HFFc6 (cell line): ENCODE results near the gene PCYOX1L. TPM values are rescaled to one million over a fixed set of nuclear protein-coding genes. Genes with fewer than 3 reads are reported as not detected.

Experiments used
- DNase-seq: peaks from one replicate; pipeline ENCODE4 v3.0.0-alpha.2; 2018
- H3K27ac Mint-ChIP-seq: 2 replicates; pipeline ENCODE4 v1.8.0; 2020; ENCODE audit warnings: mild to moderate bottlenecking, mixed read lengths
- H3K27me3 Mint-ChIP-seq: 2 replicates; pipeline ENCODE4 v1.8.0; 2021; ENCODE audit warnings: mild to moderate bottlenecking, moderate library complexity, mixed read lengths; ENCODE audit not compliant: insufficient read depth
- H3K36me3 Mint-ChIP-seq: 2 replicates; pipeline ENCODE4 v1.8.0; 2021; ENCODE audit warnings: low read depth, mixed read lengths
- H3K4me1 Mint-ChIP-seq: 2 replicates; pipeline ENCODE4 v1.8.0; 2020; ENCODE audit warnings: low read depth, mixed read lengths
- H3K4me3 Mint-ChIP-seq: 2 replicates; pipeline ENCODE4 v1.8.0; 2020; ENCODE audit warnings: mild to moderate bottlenecking, moderate library complexity, mixed read lengths
- H3K9me3 Mint-ChIP-seq: 2 replicates; pipeline ENCODE4 v1.8.0; 2020; ENCODE audit warnings: mild to moderate bottlenecking, mixed read lengths
- total RNA-seq, 6 experiments: library from RNA; stranded (reverse); fragmentation: NEBNext Ultra II Directional; extraction: Animal tissue kit (Norgen Biotek cat#: 25700); gene quantifications; 2 replicates in 1 of 6; 3 replicates in 5 of 6; pipeline ENCODE4 v1.2.3, GENCODE V29; 2021
- TF ChIP-seq, protein P1 (sequence below): fragments of 200-600 bp; sonication (generic); IDR thresholded peaks from 2 replicates; pipeline ENCODE4 v1.5.0; 2021; ENCODE audit warnings: antibody characterized with exemption, mild to moderate bottlenecking

The PCYOX1L gene
- total RNA-seq, 6 experiments from 2014 or later, result 9.8 to 13.5 (median 11.0) TPM

DNA sequence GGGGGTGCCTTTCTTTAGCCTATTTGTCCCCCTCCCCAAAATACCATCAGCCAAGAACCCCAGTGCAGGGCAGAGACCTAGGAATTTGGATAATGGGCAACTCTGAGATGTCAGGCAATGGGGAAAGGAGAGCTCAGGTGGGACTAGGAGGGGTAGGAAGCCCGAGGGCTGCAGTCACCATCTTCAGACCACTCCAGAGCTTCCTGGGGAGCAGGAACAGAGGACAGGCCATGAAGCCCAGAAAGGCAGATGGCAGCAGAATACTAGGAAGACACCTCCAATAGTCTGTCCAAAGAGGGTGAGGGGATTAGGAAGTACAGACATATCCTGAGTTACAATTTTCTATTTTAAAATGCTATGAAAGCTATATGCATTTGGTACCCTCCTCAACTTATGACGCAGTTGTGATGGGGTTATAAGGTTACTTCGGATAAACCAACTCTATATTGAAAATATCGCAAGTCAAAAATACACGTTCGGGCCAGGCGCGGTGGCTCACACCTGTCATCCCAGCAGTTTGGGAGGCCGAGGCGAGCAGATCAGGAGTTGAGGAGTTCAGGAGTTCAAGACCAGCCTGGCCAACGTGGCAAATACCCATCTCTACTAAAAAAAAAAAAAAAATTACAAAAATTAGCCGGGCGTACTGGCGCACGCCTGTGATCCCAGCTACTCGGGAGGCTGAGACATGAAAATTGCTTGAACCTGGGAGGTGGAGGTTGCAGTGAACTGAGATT, 55.8 kb downstream of the PCYOX1L start:
- Mint-ChIP-seq H3K4me1 (peaks cover 96% of the 10 kb centered on the region), H3K27me3 (no peaks in the 10 kb centered on the region; the same call in 1 of the 2 replicates), H3K27ac (peak overlapping the region; percentile 86), H3K4me3 (peak overlapping the region; percentile 69), H3K36me3 (peaks cover 55% of the 10 kb centered on the region), H3K9me3 (no peaks in the 10 kb centered on the region)
- TF ChIP-seq, protein P1, sequence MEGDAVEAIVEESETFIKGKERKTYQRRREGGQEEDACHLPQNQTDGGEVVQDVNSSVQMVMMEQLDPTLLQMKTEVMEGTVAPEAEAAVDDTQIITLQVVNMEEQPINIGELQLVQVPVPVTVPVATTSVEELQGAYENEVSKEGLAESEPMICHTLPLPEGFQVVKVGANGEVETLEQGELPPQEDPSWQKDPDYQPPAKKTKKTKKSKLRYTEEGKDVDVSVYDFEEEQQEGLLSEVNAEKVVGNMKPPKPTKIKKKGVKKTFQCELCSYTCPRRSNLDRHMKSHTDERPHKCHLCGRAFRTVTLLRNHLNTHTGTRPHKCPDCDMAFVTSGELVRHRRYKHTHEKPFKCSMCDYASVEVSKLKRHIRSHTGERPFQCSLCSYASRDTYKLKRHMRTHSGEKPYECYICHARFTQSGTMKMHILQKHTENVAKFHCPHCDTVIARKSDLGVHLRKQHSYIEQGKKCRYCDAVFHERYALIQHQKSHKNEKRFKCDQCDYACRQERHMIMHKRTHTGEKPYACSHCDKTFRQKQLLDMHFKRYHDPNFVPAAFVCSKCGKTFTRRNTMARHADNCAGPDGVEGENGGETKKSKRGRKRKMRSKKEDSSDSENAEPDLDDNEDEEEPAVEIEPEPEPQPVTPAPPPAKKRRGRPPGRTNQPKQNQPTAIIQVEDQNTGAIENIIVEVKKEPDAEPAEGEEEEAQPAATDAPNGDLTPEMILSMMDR, result no peak
- DNase-seq, result no peak

DNA sequence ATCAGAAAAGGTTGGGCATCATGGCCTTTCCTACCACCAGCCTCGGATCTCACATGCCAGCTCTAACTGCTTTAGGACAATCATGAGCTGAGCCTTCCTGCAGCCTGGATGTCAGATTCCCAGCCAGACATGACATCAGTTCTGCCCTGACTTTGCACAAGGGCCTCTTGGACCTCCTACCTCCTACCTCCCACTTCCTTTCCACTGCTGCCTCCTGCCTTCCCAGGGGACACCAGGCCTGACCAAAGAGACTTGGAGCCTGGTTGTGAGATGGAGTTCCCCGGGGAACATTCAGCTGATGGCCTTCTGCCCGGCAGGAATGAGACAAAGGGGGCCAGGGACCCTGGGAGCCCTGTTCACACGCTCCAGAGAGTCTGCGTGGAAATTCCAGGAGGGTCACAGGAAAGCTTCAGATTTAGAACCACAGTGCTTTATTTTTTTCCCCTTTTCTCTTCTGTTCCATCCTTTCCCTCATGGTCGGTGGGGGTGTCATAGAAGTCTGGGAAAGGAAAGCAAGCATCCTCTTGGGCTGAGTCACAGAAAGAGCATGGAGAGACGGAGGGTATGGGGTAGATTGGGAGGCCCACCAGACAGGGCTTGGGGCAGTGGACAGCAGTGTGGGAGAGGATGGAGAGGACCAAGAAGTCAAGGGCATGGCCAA, 56.7 kb downstream of the PCYOX1L start:
- H3K9me3 Mint-ChIP-seq, result no peaks in the 10 kb centered on the region
- peak overlapping the region; percentile 86 for H3K27ac Mint-ChIP-seq
- TF ChIP-seq, protein P1, result no peak; the same call in 1 of the 2 replicates
- no peak for DNase-seq
- peak overlapping the region; percentile 69 for H3K4me3 Mint-ChIP-seq
- peaks cover 96% of the 10 kb centered on the region for H3K4me1 Mint-ChIP-seq
- H3K36me3 Mint-ChIP-seq, result peaks cover 52% of the 10 kb centered on the region
- H3K27me3 Mint-ChIP-seq, result peaks cover 3% of the 10 kb centered on the region; the same call in 1 of the 2 replicates

DNA sequence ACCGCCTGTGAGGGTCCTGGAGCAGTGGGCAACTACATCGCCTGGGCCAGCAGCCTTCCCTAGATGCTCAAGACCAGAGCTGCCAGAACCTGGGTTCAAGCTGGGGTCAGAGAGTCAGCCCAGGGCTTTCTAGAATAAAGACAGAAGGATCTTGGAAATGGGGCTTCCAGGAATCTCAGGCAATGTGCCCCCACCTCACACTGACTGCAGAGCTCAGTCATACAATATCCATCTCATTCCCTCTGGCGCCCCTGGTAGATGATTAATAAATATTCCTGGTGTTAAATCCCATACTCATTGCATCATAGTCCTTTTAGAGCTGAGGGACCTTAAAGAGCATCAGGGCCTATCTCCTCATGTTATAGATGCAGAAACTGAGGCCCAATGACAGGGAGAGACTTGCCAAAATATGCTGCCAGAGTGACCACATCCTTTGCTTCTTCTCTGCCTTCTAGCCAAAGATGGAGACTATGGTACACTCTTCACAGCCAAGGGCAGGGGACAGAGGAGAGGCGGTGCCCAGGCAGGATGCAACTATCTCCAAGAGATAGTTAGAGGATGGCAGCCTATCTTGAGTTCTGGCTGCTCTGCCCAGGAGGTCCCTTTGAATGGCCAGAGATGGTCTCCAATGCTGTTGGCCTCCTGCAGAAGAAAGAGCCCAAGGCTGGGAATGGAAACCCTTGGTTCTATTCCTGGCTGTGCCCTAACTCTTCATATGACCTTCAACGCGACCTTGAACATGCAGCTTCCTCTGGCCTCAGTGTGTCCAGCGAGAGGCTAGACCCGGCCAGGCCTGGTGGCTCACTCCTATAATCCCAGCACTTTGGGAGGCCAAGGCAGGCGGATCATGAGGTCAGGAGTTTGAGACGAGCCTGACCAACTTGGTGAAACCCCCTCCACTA, 57.5 kb downstream of the PCYOX1L start:
- TF ChIP-seq, protein P1, result no peak
- H3K36me3 Mint-ChIP-seq, result peaks cover 51% of the 10 kb centered on the region
- peaks cover 96% of the 10 kb centered on the region for H3K4me1 Mint-ChIP-seq
- no peaks in the 10 kb centered on the region for H3K9me3 Mint-ChIP-seq
- peak overlapping the region; percentile 86 for H3K27ac Mint-ChIP-seq
- H3K4me3 Mint-ChIP-seq, result peak overlapping the region; percentile 69
- DNase-seq, result no peak
- H3K27me3 Mint-ChIP-seq, result peaks cover 3% of the 10 kb centered on the region; the same call in 1 of the 2 replicates

DNA sequence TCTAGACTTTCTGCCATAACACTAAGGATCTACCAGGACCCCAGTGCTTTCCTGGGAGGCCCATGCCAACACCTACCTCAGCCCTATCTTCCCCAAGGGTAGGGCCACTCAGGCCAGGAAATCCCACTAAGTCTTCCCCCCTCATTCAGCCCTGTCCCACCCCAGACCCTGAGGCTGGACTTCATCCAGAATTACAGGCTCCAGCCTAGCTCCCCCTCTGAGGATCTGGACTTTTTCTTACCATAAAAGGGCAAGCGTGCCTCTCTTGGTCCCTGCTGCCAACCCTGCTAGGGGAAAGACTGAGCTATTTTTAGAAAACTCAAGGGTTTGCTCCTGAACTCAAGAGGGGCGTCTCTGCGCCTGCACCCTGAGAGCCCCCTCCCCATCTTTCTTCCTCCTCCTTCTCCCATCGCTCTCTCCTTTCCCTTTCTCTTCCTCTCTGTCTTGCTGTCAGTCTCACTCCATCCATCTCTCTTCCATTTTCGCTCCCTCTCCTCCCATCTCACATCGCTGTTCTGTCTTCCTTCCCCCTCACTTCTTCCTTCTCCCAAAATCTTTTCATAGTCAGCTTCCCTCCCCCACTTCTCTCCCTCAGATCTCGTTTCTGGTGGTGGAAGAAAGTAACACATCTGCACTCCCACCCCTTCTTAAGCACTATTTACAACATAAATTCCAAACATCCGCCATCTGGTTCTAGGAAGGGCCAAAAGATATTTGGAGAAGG, 59.3 kb downstream of the PCYOX1L start:
- Mint-ChIP-seq H3K4me3 (peak overlapping the region; percentile 58), H3K27ac (peak overlapping the region; percentile 86), H3K9me3 (no peaks in the 10 kb centered on the region), H3K36me3 (peaks cover 61% of the 10 kb centered on the region), H3K27me3 (peaks cover 3% of the 10 kb centered on the region; the same call in 1 of the 2 replicates), H3K4me1 (peaks cover 98% of the 10 kb centered on the region)
- no peak for DNase-seq
- TF ChIP-seq, protein P1, result no peak
